Neuron (in vitro differentiated cells): ENCODE data around the gene PITX2.

ENCODE experiments used
- H2AFZ ChIP-seq: one replicate; pipeline ENCODE4 v1.6.1; 2013; ENCODE audit warnings: low read depth, mild to moderate bottlenecking, inconsistent platforms, low read length, moderate library complexity
- H3K27me3 ChIP-seq: one replicate; pipeline ENCODE4 v1.6.1; 2013; ENCODE audit warnings: low read length; ENCODE audit not compliant: insufficient read depth
- H3K36me3 ChIP-seq: one replicate; pipeline ENCODE4 v1.6.1; 2013; ENCODE audit warnings: low read length; ENCODE audit not compliant: insufficient read depth
- H3K4me1 ChIP-seq: one replicate; pipeline ENCODE4 v1.6.1; 2013; ENCODE audit warnings: low read length; ENCODE audit not compliant: insufficient read depth
- H3K4me3 ChIP-seq: 2 replicates; pipeline ENCODE4 v1.5.1; 2013; ENCODE audit warnings: mild to moderate bottlenecking, low read length, moderate library complexity
- H3K9me3 ChIP-seq: one replicate; pipeline ENCODE4 v1.6.1; 2013; ENCODE audit warnings: low read length

The PITX2 gene

DNA sequence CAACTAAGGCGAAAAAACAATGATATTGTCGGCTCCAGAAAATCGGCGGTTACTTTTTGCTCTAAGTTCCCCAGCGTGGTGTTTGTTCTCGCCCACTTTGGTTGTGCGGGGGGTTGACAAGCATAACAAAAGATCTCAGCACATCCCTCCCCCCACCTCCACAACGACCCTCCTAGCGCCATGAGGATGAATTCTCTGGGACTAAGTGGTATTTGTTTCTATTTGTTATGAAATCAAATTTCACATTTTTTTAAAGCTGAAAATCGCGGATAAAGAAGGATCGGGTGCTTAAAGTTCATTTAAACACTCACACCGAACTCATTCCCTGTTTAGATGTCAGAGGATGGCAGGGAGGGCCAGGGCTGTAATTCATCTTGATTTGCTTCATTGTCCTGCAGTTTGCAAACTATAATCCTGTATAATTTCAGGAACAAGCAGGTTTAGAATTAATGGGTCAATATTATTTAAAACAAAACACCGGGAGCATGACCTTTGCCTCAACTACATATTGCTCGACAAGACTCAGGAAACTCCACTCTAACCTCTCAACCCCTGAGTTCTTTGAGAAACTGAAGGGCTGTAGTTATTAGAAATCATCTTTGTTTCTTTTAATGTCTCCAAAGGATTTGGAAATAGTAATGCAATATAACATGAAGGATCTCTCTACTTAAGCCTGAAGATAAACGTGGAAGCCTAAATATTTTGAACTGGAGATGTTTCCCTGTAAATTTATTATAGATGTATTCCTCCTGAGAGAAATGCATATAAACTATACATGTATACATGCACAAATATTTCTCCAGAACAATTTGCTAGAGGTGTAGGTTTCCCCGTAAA lies 6.4 kb downstream of the PITX2 start:
- H3K27me3 ChIP-seq = peaks cover 96% of the 10 kb centered on the region
- no peaks in the 10 kb centered on the region for H3K4me1 ChIP-seq
- no peak overlapping the region for H2AFZ ChIP-seq
- H3K36me3 ChIP-seq = no peaks in the 10 kb centered on the region
- H3K9me3 ChIP-seq = no peaks in the 10 kb centered on the region
- no peak overlapping the region for H3K4me3 ChIP-seq

DNA sequence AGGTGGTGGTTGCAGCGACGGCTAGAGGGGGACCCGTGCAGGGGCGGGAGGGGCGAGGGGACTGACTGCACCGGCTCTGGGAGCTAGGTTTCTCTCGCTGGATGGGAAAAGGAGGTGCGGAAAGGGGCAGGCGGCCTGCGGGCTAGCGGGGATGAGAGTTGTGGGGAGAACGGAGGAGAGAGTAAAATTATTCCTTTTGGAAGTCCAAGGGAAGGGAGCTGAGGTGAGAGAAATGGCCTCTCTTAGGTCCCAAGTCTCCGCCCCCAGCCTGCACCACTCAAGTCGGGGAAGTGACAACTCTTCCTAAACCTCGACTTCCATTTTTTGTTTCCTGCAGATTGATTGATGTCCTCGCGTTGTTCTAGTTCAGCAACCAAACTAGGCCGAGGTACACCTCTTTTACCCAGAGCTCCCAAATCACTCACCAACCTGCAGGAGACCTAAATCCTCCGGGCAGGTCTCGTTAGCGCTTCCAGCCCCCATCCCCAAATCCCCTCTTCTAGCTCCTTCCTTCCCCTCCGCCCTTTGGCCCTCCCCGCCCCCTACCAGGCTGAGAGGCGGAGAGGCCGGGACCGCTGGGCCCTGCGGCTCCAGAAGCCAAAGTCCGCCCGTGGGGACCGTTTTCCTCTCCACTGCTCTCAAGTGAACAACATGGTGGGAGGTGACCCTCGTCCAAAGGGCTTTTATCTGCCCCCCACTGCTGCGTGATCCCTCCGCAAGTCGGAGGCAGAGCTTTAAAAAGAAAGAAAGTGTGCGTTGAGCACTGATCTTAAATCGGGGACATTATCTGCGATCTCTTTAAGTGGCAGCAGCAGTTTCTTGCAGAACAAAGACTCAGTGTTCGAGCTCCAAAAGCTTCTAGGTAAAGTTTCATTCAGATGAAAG lies 7.3 kb downstream of the PITX2 start:
- Histone ChIP-seq H3K4me1 (no peaks in the 10 kb centered on the region), H2AFZ (no peak overlapping the region), H3K36me3 (no peaks in the 10 kb centered on the region), H3K9me3 (no peaks in the 10 kb centered on the region), H3K4me3 (no peak overlapping the region), H3K27me3 (peaks cover 92% of the 10 kb centered on the region)

DNA sequence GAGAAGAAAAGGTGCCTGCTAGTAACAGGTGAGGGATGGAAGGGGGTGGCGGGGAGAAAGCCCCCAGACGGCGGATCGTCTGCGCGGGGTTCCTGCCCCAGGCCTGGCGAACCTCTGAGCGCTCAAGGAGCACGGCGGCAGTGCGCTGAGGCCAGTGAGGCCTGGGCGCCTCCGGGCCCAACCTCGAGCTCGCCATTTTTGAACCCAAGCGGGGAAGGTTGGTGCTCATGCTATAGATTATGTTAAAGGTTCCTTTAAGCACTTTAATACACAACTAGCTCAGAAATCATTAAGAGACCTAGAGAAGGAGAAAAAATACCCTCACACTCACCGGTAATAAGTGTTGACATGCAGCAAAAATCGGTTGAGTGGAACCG lies 7.9 kb downstream of the PITX2 start:
- peaks cover 86% of the 10 kb centered on the region for H3K27me3 ChIP-seq
- H3K9me3 ChIP-seq = no peaks in the 10 kb centered on the region
- H2AFZ ChIP-seq = no peak overlapping the region
- H3K36me3 ChIP-seq = no peaks in the 10 kb centered on the region
- no peaks in the 10 kb centered on the region for H3K4me1 ChIP-seq
- no peak overlapping the region for H3K4me3 ChIP-seq

DNA sequence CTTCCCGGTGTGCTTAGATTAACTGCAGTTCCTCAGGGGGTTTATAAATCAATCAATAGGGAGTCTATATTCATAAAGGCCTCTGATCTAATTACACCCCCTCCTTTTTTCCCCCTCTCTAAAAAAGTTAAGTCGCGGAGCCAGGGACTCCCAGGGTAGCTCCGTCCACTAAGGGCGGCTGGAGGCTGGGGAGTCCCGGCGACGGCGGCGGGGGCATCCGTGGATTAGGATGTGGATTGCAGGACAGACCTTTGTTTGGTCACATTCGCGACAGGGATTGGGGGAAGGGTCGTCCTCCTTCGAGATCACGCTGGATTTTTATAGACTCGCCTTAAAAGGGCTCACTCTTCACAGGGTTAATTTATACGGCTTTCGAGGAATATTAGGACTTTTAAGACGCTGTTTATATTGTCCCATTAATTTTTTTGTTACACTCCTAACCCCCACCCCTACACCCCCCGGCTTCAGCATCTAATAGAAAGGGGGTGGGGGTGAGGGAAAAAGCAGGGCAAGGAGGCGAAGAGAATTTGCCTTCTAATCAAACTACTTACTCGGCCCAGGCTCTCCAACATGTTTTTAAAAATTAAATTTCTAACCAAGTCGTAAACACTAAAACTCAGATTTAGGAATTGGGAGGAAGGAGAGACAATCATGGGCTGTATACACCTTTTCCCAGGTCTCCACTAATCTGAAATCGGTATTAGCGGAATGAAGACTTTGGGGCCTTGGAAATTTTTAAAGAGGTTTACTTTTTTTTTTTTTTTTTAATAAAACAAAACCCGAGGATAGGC lies 8.5 kb downstream of the PITX2 start:
- peaks cover 84% of the 10 kb centered on the region for H3K27me3 ChIP-seq
- H3K4me1 ChIP-seq = peaks cover under 1% of the 10 kb centered on the region
- no peak overlapping the region for H2AFZ ChIP-seq
- H3K36me3 ChIP-seq = no peaks in the 10 kb centered on the region
- no peak overlapping the region for H3K4me3 ChIP-seq
- no peaks in the 10 kb centered on the region for H3K9me3 ChIP-seq

DNA sequence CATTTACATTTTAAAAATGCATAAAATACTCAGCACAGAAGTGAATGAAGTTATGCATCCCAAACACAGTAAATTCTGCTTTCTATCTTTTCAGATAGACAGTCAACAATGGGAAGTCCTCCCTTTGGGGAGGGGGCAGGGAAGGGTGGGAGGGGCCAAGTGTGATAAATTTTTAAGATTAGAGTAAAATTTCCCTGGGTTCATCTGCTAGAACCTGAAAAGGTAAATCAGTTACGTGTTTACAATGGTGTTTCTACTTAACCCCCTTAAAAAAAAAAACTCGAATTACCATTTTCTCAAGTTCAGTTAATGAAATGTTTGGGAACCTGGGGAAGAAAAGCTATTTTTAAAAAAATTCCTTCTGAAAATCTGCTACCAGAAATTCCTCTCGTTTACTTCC lies 9.1 kb downstream of the PITX2 start:
- H3K4me1 ChIP-seq = peaks cover 7% of the 10 kb centered on the region
- no peak overlapping the region for H3K4me3 ChIP-seq
- H3K36me3 ChIP-seq = no peaks in the 10 kb centered on the region
- H2AFZ ChIP-seq = no peak overlapping the region
- peaks cover 78% of the 10 kb centered on the region for H3K27me3 ChIP-seq
- no peaks in the 10 kb centered on the region for H3K9me3 ChIP-seq

DNA sequence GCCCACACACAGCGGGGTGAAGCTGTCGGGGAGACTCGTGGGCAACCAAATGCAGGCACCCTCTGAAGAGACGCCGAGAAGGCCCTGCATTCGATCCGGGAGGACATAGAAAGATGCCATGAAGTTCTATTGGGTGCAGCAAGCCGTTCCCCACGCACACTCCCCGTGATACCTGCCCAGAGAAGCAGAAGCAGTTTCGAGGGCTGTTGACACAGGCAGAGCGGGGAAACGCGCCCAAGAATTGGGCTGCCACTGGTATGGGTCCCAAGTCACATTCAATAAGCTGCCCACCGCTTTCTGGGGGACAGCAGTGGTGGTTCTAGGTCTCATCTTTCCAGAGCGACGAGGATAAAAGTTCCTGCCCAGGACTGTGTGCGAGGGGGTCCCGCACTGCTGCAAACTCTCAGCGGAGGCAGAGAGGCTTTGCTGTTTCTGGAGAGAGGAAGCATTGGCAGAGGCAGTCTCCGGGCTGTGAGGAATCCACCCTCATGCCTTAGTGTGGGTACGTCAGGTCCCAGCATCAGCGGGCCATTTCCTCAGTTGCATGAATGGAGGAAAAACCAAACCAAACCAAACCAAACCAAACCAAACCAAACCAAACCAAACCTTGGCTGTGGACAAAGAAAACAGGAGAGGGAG lies 10.1 kb downstream of the PITX2 start:
- Histone ChIP-seq H3K27me3 (peaks cover 68% of the 10 kb centered on the region), H3K4me3 (no peak overlapping the region), H3K36me3 (no peaks in the 10 kb centered on the region), H3K4me1 (peaks cover 12% of the 10 kb centered on the region), H2AFZ (no peak overlapping the region), H3K9me3 (no peaks in the 10 kb centered on the region)

DNA sequence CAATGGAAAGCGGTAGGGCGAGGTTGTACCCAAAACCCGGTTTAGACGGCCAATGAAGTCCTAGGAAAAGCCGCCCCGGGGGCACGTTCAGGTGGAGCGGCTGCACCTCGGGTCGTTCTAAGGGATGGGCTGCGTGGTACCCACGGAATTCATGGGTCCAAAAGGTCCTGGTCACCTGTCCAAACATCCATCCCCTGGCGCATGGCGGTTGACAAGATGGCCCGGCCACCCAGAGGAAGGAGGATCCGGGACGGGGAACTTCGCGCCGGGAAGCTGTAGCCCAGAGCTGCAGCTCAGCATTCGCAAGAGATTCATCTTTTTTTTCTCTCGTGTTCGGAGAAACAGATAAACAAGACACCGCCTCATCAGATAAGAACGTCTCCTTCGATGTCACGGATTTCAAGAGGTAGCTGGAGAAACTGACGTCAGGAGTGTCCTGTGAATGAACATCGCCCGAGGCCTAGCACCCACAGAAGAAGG lies 10.9 kb downstream of the PITX2 start:
- Histone ChIP-seq H3K36me3 (no peaks in the 10 kb centered on the region), H3K4me1 (peaks cover 12% of the 10 kb centered on the region), H3K9me3 (no peaks in the 10 kb centered on the region), H3K27me3 (peaks cover 60% of the 10 kb centered on the region), H2AFZ (no peak overlapping the region), H3K4me3 (no peak overlapping the region)

DNA sequence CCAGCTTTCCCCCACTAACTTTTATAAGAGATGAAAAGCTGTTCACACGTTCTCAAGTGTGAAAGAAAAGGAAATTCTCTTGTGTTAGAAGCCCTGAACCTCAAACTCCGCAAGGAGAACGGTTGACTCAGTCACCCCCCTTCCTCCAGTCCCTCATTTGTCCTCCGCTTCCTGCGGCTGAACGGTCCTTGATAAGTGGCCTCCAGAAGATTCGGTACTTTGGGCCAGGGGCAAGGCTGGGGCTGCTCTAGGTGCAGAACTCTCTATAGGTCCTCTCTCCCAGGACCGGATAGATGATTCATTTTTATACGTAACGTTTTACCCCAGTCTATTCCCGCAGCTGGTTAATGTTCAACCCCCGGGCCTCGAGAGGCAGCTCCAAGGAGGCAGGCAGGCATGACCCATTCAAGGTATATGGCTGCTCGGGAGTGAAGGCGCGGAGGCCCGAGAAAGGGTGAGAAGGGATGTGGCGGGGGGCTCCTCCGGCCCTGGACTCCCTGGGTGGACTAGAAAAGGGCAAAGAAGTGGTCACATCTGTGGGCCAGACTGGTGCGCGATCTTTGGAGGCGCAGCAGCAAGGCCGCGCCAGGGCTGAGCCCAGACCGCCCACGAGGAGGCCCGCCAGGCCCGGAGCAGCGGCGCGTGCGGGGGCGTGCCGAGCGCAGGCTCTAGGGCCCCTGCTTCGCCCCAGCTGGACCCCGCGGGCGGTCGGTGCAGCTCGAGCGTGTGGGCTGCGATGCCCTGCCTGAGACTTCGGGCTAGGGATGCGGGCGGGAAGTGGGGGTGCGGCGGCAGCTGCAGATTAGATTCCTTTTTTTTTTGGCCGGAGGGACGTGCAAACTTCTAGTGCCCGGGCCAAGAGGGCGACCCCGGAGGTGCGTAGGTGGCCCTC lies 11.7 kb downstream of the PITX2 start:
- Histone ChIP-seq H3K4me1 (peaks cover 12% of the 10 kb centered on the region), H3K4me3 (no peak overlapping the region), H3K27me3 (peaks cover 52% of the 10 kb centered on the region), H3K9me3 (no peaks in the 10 kb centered on the region), H2AFZ (no peak overlapping the region), H3K36me3 (no peaks in the 10 kb centered on the region)

DNA sequence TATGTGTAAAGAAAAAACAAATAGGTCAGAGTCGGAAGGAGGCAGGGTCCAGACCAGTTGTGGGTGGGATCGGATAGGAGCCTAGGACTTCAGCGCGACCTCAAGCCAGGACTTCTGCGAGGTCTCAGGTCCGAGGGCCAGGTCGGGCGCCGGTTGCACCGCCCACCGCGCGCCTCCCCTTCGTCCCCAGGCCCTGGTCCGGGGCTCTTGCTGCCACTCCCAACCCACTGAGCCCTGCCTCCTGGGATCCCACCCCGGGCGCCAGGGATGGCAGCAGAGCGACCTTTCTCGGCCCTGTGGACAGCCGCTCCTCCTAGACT lies 12.3 kb downstream of the PITX2 start:
- Histone ChIP-seq H3K9me3 (no peaks in the 10 kb centered on the region), H2AFZ (no peak overlapping the region), H3K36me3 (no peaks in the 10 kb centered on the region), H3K4me1 (peaks cover 12% of the 10 kb centered on the region), H3K27me3 (peaks cover 46% of the 10 kb centered on the region), H3K4me3 (no peak overlapping the region)

DNA sequence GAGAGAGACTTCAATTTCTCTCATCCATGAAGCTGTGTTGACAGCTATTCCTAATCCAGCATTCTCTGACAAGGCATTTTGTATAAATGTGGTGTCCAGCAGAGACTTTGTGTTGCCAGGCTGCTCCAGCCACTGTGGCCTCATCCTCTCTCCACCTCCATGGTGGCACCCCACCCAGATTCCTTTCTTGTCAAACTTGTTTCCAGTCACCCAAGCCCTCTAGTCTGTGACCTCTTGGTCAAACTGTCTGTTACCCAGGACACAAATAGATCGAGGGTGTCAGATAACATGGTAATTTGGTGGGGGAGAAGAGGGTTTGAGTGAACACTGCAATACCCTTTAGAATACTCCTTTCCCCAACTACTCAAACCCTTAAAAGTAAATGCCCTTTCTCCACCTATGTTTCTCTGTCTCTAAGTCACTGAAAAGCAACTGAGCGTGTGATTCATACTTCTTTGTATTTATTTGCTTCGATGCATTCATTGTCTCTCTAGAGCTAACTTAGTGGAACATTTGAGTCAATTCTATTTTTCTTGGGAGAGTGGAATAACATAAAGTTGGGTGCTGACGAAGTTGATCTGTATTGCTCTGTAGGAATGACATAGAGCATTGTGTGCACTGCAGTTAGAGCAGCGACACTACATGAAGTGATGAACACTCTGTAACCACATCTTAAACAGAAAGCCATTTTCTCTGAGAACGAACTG lies 13.7 kb downstream of the PITX2 start:
- H3K4me1 ChIP-seq = peaks cover 12% of the 10 kb centered on the region
- no peak overlapping the region for H2AFZ ChIP-seq
- H3K9me3 ChIP-seq = no peaks in the 10 kb centered on the region
- H3K36me3 ChIP-seq = no peaks in the 10 kb centered on the region
- no peak overlapping the region for H3K4me3 ChIP-seq
- H3K27me3 ChIP-seq = peaks cover 32% of the 10 kb centered on the region

DNA sequence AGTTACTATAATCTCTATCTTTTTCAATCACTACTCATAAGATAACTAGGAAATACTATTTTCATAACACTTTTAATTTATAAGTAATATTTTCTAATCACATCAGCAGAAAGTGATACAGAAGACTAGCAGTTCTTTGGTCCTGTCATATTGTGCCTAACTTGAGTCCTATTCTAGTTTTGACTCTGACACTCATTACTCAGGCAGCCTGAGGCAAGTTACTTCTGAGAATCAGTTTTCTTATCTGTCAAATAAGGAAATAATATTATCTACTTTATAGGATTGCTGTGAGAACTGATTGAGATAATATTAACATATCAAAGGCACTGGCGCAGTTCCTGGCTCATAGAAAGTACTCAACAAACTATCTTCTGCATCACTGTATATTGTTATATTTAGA lies 17.8 kb downstream of the PITX2 start:
- Histone ChIP-seq H3K9me3 (no peaks in the 10 kb centered on the region), H3K4me3 (no peak overlapping the region), H2AFZ (no peak overlapping the region), H3K27me3 (peaks cover 8% of the 10 kb centered on the region), H3K4me1 (peaks cover 12% of the 10 kb centered on the region), H3K36me3 (no peaks in the 10 kb centered on the region)
